Keratinocyte (primary cell): ENCODE measurements around the gene TECR. TPM values are rescaled to one million over a fixed set of nuclear protein-coding genes. Genes with fewer than 3 reads are reported as not detected.

ENCODE experiments used
- DNase-seq: peaks from one replicate; pipeline ENCODE4 v3.0.0-alpha.2; 2011; ENCODE audit warnings: low read depth, missing footprints, low spot score
- FAIRE-seq: peaks from 2 replicates; lab custom pipeline; 2011; peaks lifted over from hg19 to GRCh38; lab: Jason Lieb, UNC
- H2AFZ ChIP-seq: 2 replicates; pipeline ENCODE4 v1.6.0; 2012; ENCODE audit warnings: low read length, control low read depth, inconsistent platforms; ENCODE audit not compliant: control insufficient read depth
- H3K27ac ChIP-seq: 2 replicates; pipeline ENCODE4 v1.5.1; 2011; ENCODE audit warnings: low read length; ENCODE audit not compliant: control insufficient read depth, insufficient read depth
- H3K27me3 ChIP-seq: 3 replicates; pipeline ENCODE4 v1.6.0; 2011; ENCODE audit warnings: low read length; ENCODE audit not compliant: control insufficient read depth, insufficient read depth; ENCODE audit errors: extremely low read depth
- H3K36me3 ChIP-seq, 2 experiments: 2 replicates in 1 of 2; 3 replicates in 1 of 2; pipeline ENCODE4 v1.5.1; 2011; ENCODE audit warnings: low read length in 2 of 2, mild to moderate bottlenecking in 1 of 2; ENCODE audit not compliant: control insufficient read depth in 2 of 2, insufficient read depth in 2 of 2; ENCODE audit errors: extremely low read depth in 1 of 2
- H3K4me1 ChIP-seq: 3 replicates; pipeline ENCODE4 v1.5.1; 2011; ENCODE audit warnings: low read length; ENCODE audit not compliant: control insufficient read depth, insufficient read depth; ENCODE audit errors: extremely low read depth
- H3K4me2 ChIP-seq: 3 replicates; pipeline ENCODE4 v1.6.0; 2011; ENCODE audit warnings: low read depth, low read length; ENCODE audit not compliant: control insufficient read depth, insufficient read depth; ENCODE audit errors: extremely low read depth
- H3K4me3 ChIP-seq, 3 experiments: fragments of 200-600 bp in 1 of 3; sonication (generic) in 1 of 3; 2 replicates in 2 of 3; 3 replicates in 1 of 3; pipeline ENCODE4 v1.5.1; 2011 to 2016; ENCODE audit warnings: low read length in 3 of 3, mild to moderate bottlenecking in 3 of 3, control low read depth in 2 of 3, inconsistent platforms in 1 of 3, low read depth in 1 of 3, mixed read lengths in 1 of 3, mixed run types in 1 of 3, moderate library complexity in 1 of 3; ENCODE audit not compliant: control insufficient read depth in 2 of 3, insufficient read depth in 2 of 3; ENCODE audit errors: extremely low read depth in 1 of 3
- H3K79me2 ChIP-seq: 2 replicates; pipeline ENCODE4 v1.6.0; 2012; ENCODE audit warnings: low read length; ENCODE audit not compliant: control insufficient read depth, insufficient read depth
- H3K9ac ChIP-seq: 3 replicates; pipeline ENCODE4 v1.6.0; 2011; ENCODE audit warnings: low read length; ENCODE audit not compliant: control insufficient read depth, insufficient read depth; ENCODE audit errors: extremely low read depth
- H3K9me1 ChIP-seq: 3 replicates; pipeline ENCODE4 v1.6.0; 2011; ENCODE audit warnings: low read length; ENCODE audit not compliant: control insufficient read depth, insufficient read depth; ENCODE audit errors: extremely low read depth
- H3K9me3 ChIP-seq: 2 replicates; pipeline ENCODE4 v1.5.1; 2012; ENCODE audit warnings: low read depth, low read length; ENCODE audit not compliant: control insufficient read depth
- H4K20me1 ChIP-seq: 3 replicates; pipeline ENCODE4 v1.6.0; 2011; ENCODE audit warnings: low read length; ENCODE audit not compliant: control insufficient read depth, insufficient read depth; ENCODE audit errors: extremely low read depth
- CTCF ChIP-seq, 3 experiments: IDR thresholded peaks in 1 of 3; conservative IDR thresholded peaks in 1 of 3; optimal IDR thresholded peaks in 1 of 3; 2 replicates in 2 of 3; 3 replicates in 1 of 3; pipeline versions ENCODE3 to v1.5.1; 2011; ENCODE audit warnings: low read length in 3 of 3, mild to moderate bottlenecking in 3 of 3, moderate library complexity in 2 of 3, control low read depth in 1 of 3, inconsistent platforms in 1 of 3; ENCODE audit not compliant: insufficient read depth in 2 of 3; ENCODE audit errors: extremely low read depth in 1 of 3
- EZH2 ChIP-seq: IDR thresholded peaks from one replicate; pipeline ENCODE4 v1.6.1; 2012; ENCODE audit warnings: inconsistent platforms, mild to moderate bottlenecking, low read length, moderate library complexity
- dilution Hi-C: fragments of 300-500 bp; cut with MboI; formaldehyde crosslinking; loops from one replicate; pipeline ENCODE4 v1.7.0; 2020; ENCODE audit warnings: low sequenced_read_pairs; ENCODE audit not compliant: extremely low pct_ligation_motif_present
- polyA minus RNA-seq, 3 experiments: library from RNA; depleted of rRNA, polyadenylated mRNA; stranded (reverse); fragments of >200 nt; gene quantifications; 1 replicate in 1 of 3; 2 replicates in 1 of 3; 3 replicates in 1 of 3; pipeline ENCODE4 v1.2.3, GENCODE V29; 2011
- polyA plus RNA-seq, 5 experiments: library from polyadenylated mRNA; depleted of rRNA in 3 of 5; stranded (reverse) in 3 of 5; stranded (forward) in 1 of 5; unstranded in 1 of 5; fragments of >200 nt; gene quantifications; 1 replicate in 1 of 5; 2 replicates in 3 of 5; 3 replicates in 1 of 5; pipeline versions ENCODE4 v1.2.1 to v1.2.3, GENCODE V29; 2011 to 2012; ENCODE audit warnings: missing spikeins in 2 of 5, low read depth in 1 of 5, low replicate concordance in 1 of 5

Gene TECR
- polyA plus RNA-seq (79.7 to 169 TPM (median 92.3 TPM) in 3 replicates), polyA minus RNA-seq (161 to 522 TPM (median 205 TPM) in 3 replicates)
- 79.3 TPM for polyA plus RNA-seq (2011; ENCODE audit: low read depth)
- 87.0 and 114 TPM in 2 replicates for polyA plus RNA-seq (2011; cell fraction: cytosol; rRNA removed)
- polyA plus RNA-seq (2011; cell fraction: nucleus; rRNA removed): 115 and 139 TPM in 2 replicates
- 187 and 197 TPM in 2 replicates for polyA plus RNA-seq (2012; ENCODE audit: low replicate concordance)
- polyA minus RNA-seq (2011; cell fraction: cytosol; rRNA and poly(A)+ RNA removed): 238 TPM
- 84.0 and 99.5 TPM in 2 replicates for polyA minus RNA-seq (2011; cell fraction: nucleus; rRNA and poly(A)+ RNA removed)

- peak; percentile 100 for DNase-seq
- Histone ChIP-seq H3K9me3 (no peaks in the 10 kb centered on the region), H3K4me3 (peak within 1 kb of the TSS; percentile 74 to 99 (median 98)), H3K4me2 (peak within 1 kb of the TSS; percentile 98), H3K4me1 (peaks cover 37% of the 10 kb centered on the region), H4K20me1 (no peaks in the 10 kb centered on the region), H3K79me2 (peaks cover 45% of the 10 kb centered on the region), H3K27me3 (no peaks in the 10 kb centered on the region), H3K27ac (peak within 1 kb of the TSS; percentile 99), H3K36me3 (peaks cover 0 to 3% of the 10 kb centered on the region in 2 experiments), H3K9ac (peak within 1 kb of the TSS; percentile 92), H3K9me1 (peaks cover 2% of the 10 kb centered on the region), H2AFZ (peak within 1 kb of the TSS; percentile 96)
- no peak for TF ChIP-seq EZH2
- no peak for TF ChIP-seq CTCF (optimal IDR thresholded peaks at IDR 0.05 in 1 of 3, IDR thresholded peaks at IDR 0.05 in 1 of 3, conservative IDR thresholded peaks at IDR 0.05 in 1 of 3; ENCODE audit: extremely low read depth in 1 of 3, insufficient read depth in 2 of 3, low read length in 3 of 3)
- dilution Hi-C loops: no loop called here
- FAIRE-seq: peak; percentile 68
These were observed at the start of gene TECR for GRCh38 chr19:14529254-14530004. TECR (plus strand) TSS chr19:14529594; CDS start chr19:14529697, 103 bp downstream.

- Histone ChIP-seq H2AFZ (no peak overlapping the region), H3K9ac (no peak overlapping the region), H4K20me1 (peaks cover 5% of the 10 kb centered on the region), H3K9me1 (no peaks in the 10 kb centered on the region), H3K4me3 (no peak overlapping the region), H3K9me3 (no peaks in the 10 kb centered on the region), H3K36me3 (peaks cover 27 to 49% of the 10 kb centered on the region in 2 experiments), H3K4me1 (peaks cover 22% of the 10 kb centered on the region), H3K4me2 (no peak overlapping the region), H3K27me3 (no peaks in the 10 kb centered on the region), H3K27ac (no peak overlapping the region), H3K79me2 (peaks cover 15% of the 10 kb centered on the region)
- dilution Hi-C loops: no loop called here
- TF ChIP-seq EZH2: no peak
- TF ChIP-seq CTCF (optimal IDR thresholded peaks at IDR 0.05 in 1 of 3, IDR thresholded peaks at IDR 0.05 in 1 of 3, conservative IDR thresholded peaks at IDR 0.05 in 1 of 3; ENCODE audit: extremely low read depth in 1 of 3, insufficient read depth in 2 of 3, low read length in 3 of 3): peak; percentile 75 to 86 (median 79)
- FAIRE-seq: no peak
- no peak for DNase-seq
These were observed 49.3 kb upstream of the TECR start for GRCh38 chr19:14479975-14480699.
